NCI-H1048 (cell line): ENCODE data around the gene GALNT2.

Source experiments
- DNase-seq: peaks from one replicate; lab custom pipeline; 2025; lab: John Stamatoyannopoulos, UW

The GALNT2 gene

GRCh38 chr1:230166366-230167132 lies 99.5 kb downstream of the GALNT2 start:
- no peak for DNase-seq

DNA sequence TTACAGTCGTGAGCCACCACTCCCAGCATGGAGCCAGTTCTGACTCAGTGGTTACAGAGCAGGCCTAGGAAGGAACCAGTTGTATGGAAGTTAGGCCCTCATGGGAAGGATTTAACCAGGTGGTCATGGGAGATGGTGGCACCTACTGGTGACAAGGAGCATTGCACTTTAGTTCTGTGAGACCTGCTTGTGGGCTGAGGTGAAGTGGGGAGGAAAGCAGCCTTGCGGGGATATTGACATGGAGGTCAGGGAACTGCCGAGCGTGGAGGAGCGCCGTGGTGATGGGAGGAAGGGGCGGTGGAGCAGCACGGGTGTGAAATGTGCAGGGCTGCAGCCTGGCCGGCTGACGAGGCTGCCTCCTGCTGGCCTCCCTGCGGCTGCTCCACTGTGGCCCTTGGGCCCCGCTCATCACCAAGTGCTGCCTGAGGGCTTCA lies 100.4 kb downstream of the GALNT2 start:
- no peak for DNase-seq

- DNase-seq = no peak
Measured at GRCh38 chr1:230169454-230170152, 102.6 kb downstream of the GALNT2 start.

- no peak for DNase-seq
Measured at GRCh38 chr1:230170153-230170547, 103.1 kb downstream of the GALNT2 start.

DNA sequence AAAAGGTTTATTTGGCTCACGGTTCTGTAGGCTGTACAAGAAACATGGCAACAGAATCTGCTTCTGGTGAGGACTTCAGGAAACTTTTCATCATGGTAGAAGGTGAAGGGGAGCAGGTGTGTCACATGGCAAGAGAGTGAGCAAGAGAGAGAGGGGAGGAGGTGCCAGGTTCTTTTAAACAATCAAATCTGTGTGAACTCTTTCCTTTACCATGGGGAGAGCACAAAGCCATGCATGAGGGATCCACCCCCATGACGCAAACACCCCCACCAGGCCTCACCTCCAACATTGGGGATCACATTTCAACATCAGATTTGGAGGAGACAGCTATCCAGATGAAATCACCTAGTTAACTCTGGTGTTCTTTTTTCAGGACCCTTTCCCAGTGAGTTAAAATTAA lies 103.6 kb downstream of the GALNT2 start:
- DNase-seq = no peak

GRCh38 chr1:230171356-230172015 lies 104.4 kb downstream of the GALNT2 start:
- DNase-seq = no peak

DNA sequence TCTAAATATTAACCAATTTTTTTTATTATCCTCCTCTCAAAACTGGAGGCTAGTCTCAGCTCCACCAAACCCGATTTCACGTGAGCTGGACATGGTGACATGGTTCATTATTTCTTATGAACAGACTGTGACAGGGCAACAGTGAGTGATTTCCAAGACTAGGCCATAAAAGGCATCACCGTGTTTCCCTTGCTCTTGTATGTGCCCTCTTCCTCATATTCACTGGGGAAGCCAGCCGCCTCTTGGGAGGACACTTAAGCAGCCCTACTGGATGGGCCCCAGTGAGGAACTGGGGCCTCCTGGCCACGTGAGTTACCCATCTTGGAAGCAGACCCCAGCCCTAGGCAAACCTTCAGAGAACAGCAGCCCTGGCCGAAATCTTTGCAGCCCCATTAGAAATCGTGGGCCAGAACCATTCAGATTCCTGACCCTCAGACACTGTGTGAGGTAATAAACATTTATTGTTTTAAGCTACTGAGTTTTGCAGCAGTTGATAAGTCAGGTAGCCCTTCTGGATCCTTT lies 105.0 kb downstream of the GALNT2 start:
- DNase-seq = no peak

DNA sequence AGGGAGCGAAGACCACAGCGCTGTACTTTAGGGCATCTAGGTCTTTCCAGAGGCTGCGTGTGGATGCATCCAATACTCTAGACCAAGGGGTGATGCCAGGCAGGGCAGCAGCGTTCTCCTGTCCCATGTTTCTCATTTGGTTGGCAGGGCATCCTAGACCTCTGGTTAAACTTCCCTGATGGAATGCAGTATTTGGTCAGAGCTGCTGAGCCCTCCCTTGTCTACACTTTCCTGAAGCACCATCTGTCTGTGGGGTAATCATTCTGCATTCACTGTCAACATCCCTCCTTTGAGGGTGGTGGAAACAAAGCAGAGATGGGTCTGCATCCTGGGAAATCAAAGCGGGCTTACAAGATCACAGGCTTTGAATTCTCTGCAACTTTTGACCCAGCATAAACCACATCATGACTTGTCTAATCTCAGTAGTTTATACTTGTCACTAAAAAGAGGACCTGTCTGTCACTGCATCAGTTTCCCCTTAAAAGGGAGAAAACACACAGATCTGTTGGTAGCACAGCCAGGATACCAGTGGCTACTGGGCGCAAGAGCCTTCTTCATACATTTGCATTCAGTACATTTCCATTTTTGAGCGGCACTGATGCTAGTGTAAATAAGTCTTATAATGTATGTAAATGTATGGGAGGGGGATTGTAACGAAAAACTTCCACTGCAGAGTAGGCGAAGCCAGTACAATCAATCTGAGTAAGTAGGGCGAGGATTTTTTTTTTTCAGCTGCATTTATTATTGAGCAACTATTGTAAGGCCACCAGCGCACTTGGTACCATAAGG lies 106.3 kb downstream of the GALNT2 start:
- DNase-seq = no peak

GRCh38 chr1:230174041-230174440 lies 107.0 kb downstream of the GALNT2 start:
- DNase-seq = no peak

- DNase-seq = no peak
Measured at GRCh38 chr1:230174471-230175162, 107.6 kb downstream of the GALNT2 start.

DNA sequence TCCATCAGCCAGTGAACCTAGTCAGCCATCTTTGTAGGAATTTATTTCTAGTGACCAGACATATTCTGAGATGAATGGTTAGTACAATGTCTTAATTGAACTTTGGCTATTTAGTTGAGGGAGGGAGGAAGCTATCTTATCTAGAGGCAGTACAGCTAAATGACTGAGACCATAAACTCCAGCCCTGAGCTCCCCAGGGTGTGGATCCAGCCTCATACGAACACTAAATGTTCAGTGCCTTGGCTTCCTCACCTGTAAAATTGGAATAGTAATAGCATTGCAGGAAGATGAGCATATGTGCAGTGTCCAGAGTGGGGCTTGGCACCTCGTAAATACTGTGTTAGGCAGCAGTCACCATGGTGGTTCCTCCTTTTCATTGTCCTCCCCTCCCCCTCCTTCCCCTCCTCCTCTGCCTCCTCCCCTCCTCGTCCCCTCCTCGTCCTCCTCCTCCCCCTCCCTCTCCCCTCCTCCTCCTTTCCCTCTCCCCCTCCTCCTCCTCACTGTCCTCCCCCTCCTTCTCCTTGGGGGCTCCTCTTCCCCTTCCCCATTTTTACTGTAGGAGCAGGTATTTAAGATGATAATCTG lies 108.2 kb downstream of the GALNT2 start:
- DNase-seq = no peak

- DNase-seq = no peak
Measured at GRCh38 chr1:230175839-230176238, 108.8 kb downstream of the GALNT2 start.

- DNase-seq = no peak
Measured at GRCh38 chr1:230176326-230176725, 109.3 kb downstream of the GALNT2 start.

- no peak for DNase-seq
Measured at GRCh38 chr1:230176871-230177411, 109.9 kb downstream of the GALNT2 start.

DNA sequence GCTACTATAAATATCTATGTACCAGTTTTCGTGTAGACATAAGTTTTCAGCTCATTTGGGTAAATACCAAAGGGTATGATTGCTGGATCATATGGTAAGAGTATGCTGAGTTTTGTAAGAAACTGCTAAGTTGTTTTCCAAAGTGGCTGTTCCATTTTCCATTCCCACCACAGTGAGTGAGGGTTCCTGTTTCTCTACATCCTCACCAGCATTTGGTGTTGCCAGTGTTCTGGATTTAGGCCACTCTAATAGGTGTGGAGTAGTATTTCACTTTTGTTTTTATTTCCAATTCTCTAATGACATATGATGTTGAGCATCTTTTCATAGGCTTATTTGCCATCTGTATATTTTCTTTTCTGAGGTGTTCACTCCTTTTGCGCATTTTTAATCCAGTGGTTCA lies 112.2 kb downstream of the GALNT2 start:
- no peak for DNase-seq

DNA sequence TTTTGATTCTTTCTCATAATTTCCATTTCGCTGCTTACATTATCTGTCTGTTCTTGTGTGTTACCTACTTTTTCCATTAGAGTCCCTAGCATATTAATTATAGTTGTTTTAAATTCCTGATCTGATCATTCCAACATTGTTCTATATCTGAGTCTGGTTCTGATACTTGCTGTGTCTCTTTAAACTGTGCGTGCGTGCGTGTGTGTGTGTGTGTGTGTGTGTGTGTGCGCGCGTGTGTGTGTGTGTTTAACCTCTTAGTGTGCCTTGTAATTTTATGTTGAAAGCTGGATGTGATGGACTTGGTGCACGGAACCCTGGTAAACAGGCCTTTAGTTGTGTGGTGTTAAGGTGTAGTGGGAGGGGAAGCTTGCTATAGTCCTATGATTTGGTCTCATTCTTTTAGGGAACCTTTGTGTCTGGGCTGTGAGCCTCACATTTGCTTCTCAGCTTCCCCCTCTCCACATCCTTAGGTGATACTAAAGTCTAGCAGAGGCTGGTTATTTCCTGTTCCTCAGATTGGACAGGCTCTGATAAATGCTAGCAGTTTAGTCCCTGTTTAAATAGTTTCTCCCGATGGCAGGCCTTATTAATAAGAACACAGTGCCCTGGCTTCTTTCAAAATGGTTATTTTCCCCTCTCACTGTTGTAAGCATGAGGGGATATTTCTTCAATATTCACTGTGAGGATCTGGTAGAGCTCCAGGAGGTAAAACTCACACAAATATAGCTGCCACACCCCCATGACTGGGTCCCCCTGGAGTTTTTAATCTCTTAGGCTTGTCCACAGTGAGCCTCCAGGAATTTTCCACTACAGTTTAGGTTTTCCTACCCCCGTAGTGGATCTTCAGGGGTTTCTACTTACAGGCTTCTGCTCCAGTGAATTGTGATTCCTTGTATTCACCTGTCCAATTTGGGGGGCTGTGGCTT lies 118.3 kb downstream of the GALNT2 start:
- no peak for DNase-seq

- no peak for DNase-seq
Measured at GRCh38 chr1:230186003-230186863, 119.2 kb downstream of the GALNT2 start.

GRCh38 chr1:230186874-230187273 lies 119.8 kb downstream of the GALNT2 start:
- DNase-seq = no peak

DNA sequence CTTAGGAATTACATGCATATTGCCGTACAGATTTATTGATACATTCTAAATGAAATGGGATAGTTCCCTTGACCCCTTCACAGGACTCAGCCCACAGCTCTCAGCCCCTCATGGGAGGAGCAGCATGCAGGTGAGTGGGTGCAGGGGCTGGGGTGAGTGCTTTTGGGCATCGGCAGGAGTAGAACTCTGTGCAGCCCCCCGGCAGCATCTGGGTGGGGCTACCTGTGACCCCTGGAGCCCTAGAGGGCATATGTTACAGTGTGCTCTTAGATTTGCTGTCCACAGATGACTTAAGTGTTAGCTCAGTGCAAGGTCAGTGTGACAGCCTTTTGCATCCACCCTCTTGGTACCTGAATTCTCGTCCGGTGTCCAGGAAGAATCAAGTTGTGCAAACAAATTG lies 120.3 kb downstream of the GALNT2 start:
- no peak for DNase-seq
